Fibroblast of lung (primary cell): ENCODE data around the gene PDE4D.
"Not testable (repeated sequence)": the region's sequence is repeated elsewhere in the genome, so short reads cannot be mapped to it uniquely, and the experiment has no call there.

Experiments
- CTCF ChIP-seq, 2 donors: IDR thresholded peaks in 1 of 2; conservative IDR thresholded peaks in 1 of 2; 1 replicate in 1 of 2; 2 replicates in 1 of 2; pipeline ENCODE4 v1.5.1; 2011 to 2012; ENCODE audit warnings: low read length in 2 of 2, control low read depth in 1 of 2, inconsistent platforms in 1 of 2, low read depth in 1 of 2, mild to moderate bottlenecking in 1 of 2
- EZH2 ChIP-seq: IDR thresholded peaks from 2 replicates; pipeline ENCODE4 v1.5.1; 2012; ENCODE audit warnings: low read length, control low read depth, mild to moderate bottlenecking; ENCODE audit errors: missing control alignments

- TF ChIP-seq CTCF (conservative IDR thresholded peaks at IDR 0.05 in 1 of 2, IDR thresholded peaks at IDR 0.05 in 1 of 2; ENCODE audit: low read depth in 1 of 2, low read length in 2 of 2); EZH2: not testable (repeated sequence)
These were observed 498.6 kb downstream of the PDE4D start for GRCh38 chr5:59394956-59395355.
